Measurements from ENCODE around the gene NKX1-1.

The NKX1-1 gene

GRCh38 chr4:1416948-1417260 is 10.7 kb upstream of the NKX1-1 start:
- no peak for DNase-seq (ENCODE audit: low read depth in 2 of 2)

- no peak for DNase-seq (ENCODE audit: low read depth in 2 of 2)
These were observed 10.1 kb upstream of the NKX1-1 start for GRCh38 chr4:1416051-1416947.

GRCh38 chr4:1415681-1415981 is 9.4 kb upstream of the NKX1-1 start:
- no peak for DNase-seq (ENCODE audit: low read depth in 2 of 2)

- DNase-seq (ENCODE audit: low read depth in 2 of 2) = no peak
These were observed 8.8 kb upstream of the NKX1-1 start for GRCh38 chr4:1414831-1415680.

- no peak for DNase-seq (ENCODE audit: low read depth in 2 of 2)
These were observed 7.6 kb upstream of the NKX1-1 start for GRCh38 chr4:1413687-1414479.

- DNase-seq (ENCODE audit: low read depth in 2 of 2) = no peak
These were observed 7.0 kb upstream of the NKX1-1 start for GRCh38 chr4:1413204-1413663.

- no peak for DNase-seq (ENCODE audit: low read depth in 2 of 2)
These were observed 6.3 kb upstream of the NKX1-1 start for GRCh38 chr4:1412376-1413203.

- no peak for DNase-seq (ENCODE audit: low read depth in 2 of 2)
These were observed 5.5 kb upstream of the NKX1-1 start for GRCh38 chr4:1411436-1412375.

GRCh38 chr4:1410491-1411325 is 4.5 kb upstream of the NKX1-1 start:
- no peak for DNase-seq (ENCODE audit: low read depth in 2 of 2)

GRCh38 chr4:1409491-1410425 is 3.5 kb upstream of the NKX1-1 start:
- DNase-seq (ENCODE audit: low read depth in 2 of 2) = no peak

GRCh38 chr4:1409079-1409478 is 2.8 kb upstream of the NKX1-1 start:
- no peak for DNase-seq (ENCODE audit: low read depth in 2 of 2)

GRCh38 chr4:1408418-1408817 is 2.2 kb upstream of the NKX1-1 start:
- no peak for DNase-seq (ENCODE audit: low read depth in 2 of 2)

GRCh38 chr4:1407657-1408333 is 1.6 kb upstream of the NKX1-1 start:
- DNase-seq (ENCODE audit: low read depth in 2 of 2) = no peak

- DNase-seq (ENCODE audit: low read depth in 2 of 2) = no peak
These were observed 877 bp upstream of the NKX1-1 start for GRCh38 chr4:1406981-1407656.

GRCh38 chr4:1405636-1406393 is 427 bp downstream of the NKX1-1 start:
- DNase-seq (ENCODE audit: low read depth in 2 of 2) = no peak

GRCh38 chr4:1405254-1405635 is 997 bp downstream of the NKX1-1 start:
- no peak for DNase-seq (ENCODE audit: low read depth in 2 of 2)
